ENCODE data around the gene RRAGD. TPM values are rescaled to one million over a fixed set of nuclear protein-coding genes. Genes with fewer than 3 reads are reported as not detected.

Gene RRAGD
- total and polyA plus RNA-seq, 2 experiments from 2014 or later, result 11.8 to 28.1 TPM

DNA sequence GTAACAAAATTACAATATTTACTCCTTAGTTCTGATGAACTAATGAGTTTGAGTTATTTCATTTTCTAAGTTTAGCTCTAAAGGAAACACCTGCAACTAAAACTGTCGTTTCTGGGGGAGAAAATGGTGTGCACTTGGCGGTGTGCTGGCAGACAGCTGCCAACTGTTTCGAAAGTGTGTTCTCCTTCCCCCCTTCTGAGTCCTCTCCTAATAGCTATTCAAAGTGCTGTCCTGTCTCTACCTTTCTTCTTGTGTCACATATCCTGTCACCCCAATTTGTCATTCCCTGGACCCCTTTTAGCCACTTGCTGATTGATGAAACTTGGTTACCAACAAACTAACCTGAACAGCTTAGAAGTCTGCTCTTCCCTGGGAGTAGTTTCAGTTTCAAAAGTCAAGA lies 54.7 kb downstream of the RRAGD start:
- H3K4me3 ChIP-seq, result no peak overlapping the region
- no peak overlapping the region for H2AFZ ChIP-seq
- no peak overlapping the region for H3K4me2 ChIP-seq
- no peaks in the 10 kb centered on the region for H3K9me2 ChIP-seq (replicated peaks; ENCODE audit: insufficient read depth)
- TF ChIP-seq EZH2 (IDR thresholded peaks at IDR 0.05; ENCODE audit: borderline replicate concordance), result no peak
- TF ChIP-seq, protein P1, sequence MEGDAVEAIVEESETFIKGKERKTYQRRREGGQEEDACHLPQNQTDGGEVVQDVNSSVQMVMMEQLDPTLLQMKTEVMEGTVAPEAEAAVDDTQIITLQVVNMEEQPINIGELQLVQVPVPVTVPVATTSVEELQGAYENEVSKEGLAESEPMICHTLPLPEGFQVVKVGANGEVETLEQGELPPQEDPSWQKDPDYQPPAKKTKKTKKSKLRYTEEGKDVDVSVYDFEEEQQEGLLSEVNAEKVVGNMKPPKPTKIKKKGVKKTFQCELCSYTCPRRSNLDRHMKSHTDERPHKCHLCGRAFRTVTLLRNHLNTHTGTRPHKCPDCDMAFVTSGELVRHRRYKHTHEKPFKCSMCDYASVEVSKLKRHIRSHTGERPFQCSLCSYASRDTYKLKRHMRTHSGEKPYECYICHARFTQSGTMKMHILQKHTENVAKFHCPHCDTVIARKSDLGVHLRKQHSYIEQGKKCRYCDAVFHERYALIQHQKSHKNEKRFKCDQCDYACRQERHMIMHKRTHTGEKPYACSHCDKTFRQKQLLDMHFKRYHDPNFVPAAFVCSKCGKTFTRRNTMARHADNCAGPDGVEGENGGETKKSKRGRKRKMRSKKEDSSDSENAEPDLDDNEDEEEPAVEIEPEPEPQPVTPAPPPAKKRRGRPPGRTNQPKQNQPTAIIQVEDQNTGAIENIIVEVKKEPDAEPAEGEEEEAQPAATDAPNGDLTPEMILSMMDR (IDR thresholded peaks at IDR 0.05; ENCODE audit: poor library complexity), result no peak
- no peak for TF ChIP-seq EZH2phosphoT487 (IDR thresholded peaks at IDR 0.05; ENCODE audit: low read depth, severe bottlenecking, unreplicated experiment)
- no peak for DNase-seq (ENCODE audit: low spot score)
- 89% methylated on average over 3 of the region's 3 CpGs for WGBS (ENCODE audit: low lambda C conversion rate, missing lambda C conversion rate)
- no peaks in the 10 kb centered on the region for H3K9me3 ChIP-seq (ENCODE audit: low read depth)
- no peak overlapping the region for H3K27ac ChIP-seq
- no peaks in the 10 kb centered on the region for H4K20me1 ChIP-seq (ENCODE audit: insufficient read depth, poor library complexity, severe bottlenecking)
- H3K27me3 ChIP-seq, result no peaks in the 10 kb centered on the region
- H3K4me1 ChIP-seq (ENCODE audit: insufficient read depth), result no peaks in the 10 kb centered on the region
- H3K79me2 ChIP-seq, result no peaks in the 10 kb centered on the region
- no peaks in the 10 kb centered on the region for H3K36me3 ChIP-seq (replicated peaks; ENCODE audit: insufficient read depth, low read depth)

GRCh38 chr6:89356642-89357170 lies 55.4 kb downstream of the RRAGD start:
- Histone ChIP-seq H3K27me3 (no peaks in the 10 kb centered on the region), H3K9me2 (replicated peaks; ENCODE audit: insufficient read depth) (no peaks in the 10 kb centered on the region), H3K79me2 (peaks cover 4% of the 10 kb centered on the region), H3K36me3 (replicated peaks; ENCODE audit: insufficient read depth, low read depth) (no peaks in the 10 kb centered on the region), H3K9me3 (ENCODE audit: low read depth) (no peaks in the 10 kb centered on the region), H2AFZ (no peak overlapping the region), H3K4me2 (no peak overlapping the region), H3K4me3 (no peak overlapping the region), H3K27ac (no peak overlapping the region), H3K4me1 (ENCODE audit: insufficient read depth) (no peaks in the 10 kb centered on the region), H4K20me1 (ENCODE audit: insufficient read depth, poor library complexity, severe bottlenecking) (no peaks in the 10 kb centered on the region)
- TF ChIP-seq EZH2phosphoT487 (IDR thresholded peaks at IDR 0.05; ENCODE audit: low read depth, severe bottlenecking, unreplicated experiment) (no peak), EZH2 (IDR thresholded peaks at IDR 0.05; ENCODE audit: borderline replicate concordance) (no peak)
- TF ChIP-seq, protein P1 (IDR thresholded peaks at IDR 0.05; ENCODE audit: poor library complexity), result no peak
- 50% methylated on average over 1 of the region's 1 CpG for WGBS (ENCODE audit: low lambda C conversion rate, missing lambda C conversion rate)
- no peak for DNase-seq (ENCODE audit: low spot score)

GRCh38 chr6:89355511-89356194 lies 56.4 kb downstream of the RRAGD start:
- H3K27ac ChIP-seq, result no peak overlapping the region
- WGBS (ENCODE audit: low lambda C conversion rate, missing lambda C conversion rate), result 91% methylated on average over 2 of the region's 2 CpGs
- no peaks in the 10 kb centered on the region for H3K9me2 ChIP-seq (replicated peaks; ENCODE audit: insufficient read depth)
- H3K4me1 ChIP-seq (ENCODE audit: insufficient read depth), result peaks cover 1% of the 10 kb centered on the region
- no peak overlapping the region for H3K4me2 ChIP-seq
- TF ChIP-seq, protein P1 (IDR thresholded peaks at IDR 0.05; ENCODE audit: poor library complexity), result no peak
- TF ChIP-seq EZH2 (IDR thresholded peaks at IDR 0.05; ENCODE audit: borderline replicate concordance) (no peak), EZH2phosphoT487 (IDR thresholded peaks at IDR 0.05; ENCODE audit: low read depth, severe bottlenecking, unreplicated experiment) (no peak)
- no peak overlapping the region for H3K4me3 ChIP-seq
- no peaks in the 10 kb centered on the region for H3K27me3 ChIP-seq
- peaks cover 13% of the 10 kb centered on the region for H3K79me2 ChIP-seq
- peaks cover 10% of the 10 kb centered on the region for H4K20me1 ChIP-seq (ENCODE audit: insufficient read depth, poor library complexity, severe bottlenecking)
- DNase-seq (ENCODE audit: low spot score), result no peak
- no peaks in the 10 kb centered on the region for H3K9me3 ChIP-seq (ENCODE audit: low read depth)
- no peak overlapping the region for H2AFZ ChIP-seq
- H3K36me3 ChIP-seq (replicated peaks; ENCODE audit: insufficient read depth, low read depth), result no peaks in the 10 kb centered on the region

All from hepatocyte (in vitro differentiated cells).